ENCODE results near the gene GRIA3.
A peak's percentile ranks its signal among the peaks of the same experiment; 100 is the strongest.

Gene GRIA3

DNA sequence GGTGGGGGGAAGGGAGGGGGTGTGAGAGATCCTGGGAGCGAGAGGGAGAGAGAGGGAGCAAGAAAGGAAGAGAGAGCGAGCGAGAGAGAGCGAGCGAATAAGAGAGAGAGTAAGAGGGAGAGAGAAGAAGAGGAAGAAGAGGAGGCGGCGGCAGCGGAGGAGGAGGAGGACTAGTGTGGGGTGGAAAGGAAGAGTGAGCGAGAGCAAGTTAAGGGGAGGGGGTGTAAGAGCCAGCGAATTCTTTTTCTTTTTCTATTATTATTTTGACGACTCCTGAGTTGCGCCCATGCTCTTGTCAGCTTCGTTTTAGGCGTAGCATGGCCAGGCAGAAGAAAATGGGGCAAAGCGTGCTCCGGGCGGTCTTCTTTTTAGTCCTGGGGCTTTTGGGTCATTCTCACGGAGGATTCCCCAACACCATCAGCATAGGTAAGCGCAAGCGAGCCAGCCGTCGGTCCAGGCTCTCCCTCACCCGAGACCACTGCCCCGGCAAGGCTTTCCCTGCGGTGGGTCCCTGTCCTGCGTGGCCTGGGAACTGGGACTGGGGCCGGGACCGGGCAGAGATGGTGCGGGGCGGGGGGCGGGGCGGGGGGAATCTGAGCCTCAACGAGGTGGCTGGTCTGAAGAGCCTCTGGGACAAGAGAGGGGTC is at the start of gene GRIA3:
Gene GRIA3, plus strand, starts transcription at position 60 of the 647 bp plus-strand sequence. Its CDS starts 258 bp downstream, at position 318.
- no peaks in the 10 kb centered on the region for H3K36me3 ChIP-seq (ENCODE audit: insufficient read depth, low read depth, low read length)
- H3K4me1 ChIP-seq (ENCODE audit: insufficient read depth, low read length): peaks cover 3% of the 10 kb centered on the region; the same call in 1 of the 2 replicates
- H3K4me3 ChIP-seq (ENCODE audit: low read length): peak within 1 kb of the TSS; percentile 81
- peak within 1 kb of the TSS; percentile 63; the same call in 1 of the 2 replicates for H3K9ac ChIP-seq (ENCODE audit: low read depth, low read length)
- no peaks in the 10 kb centered on the region for H3K9me3 ChIP-seq (ENCODE audit: insufficient read depth, low read depth, low read length)
- peaks cover 19% of the 10 kb centered on the region for H3K27me3 ChIP-seq (ENCODE audit: insufficient read depth, low read length)
- no peak within 1 kb of the TSS for H3K27ac ChIP-seq (ENCODE audit: low read length)

GRCh38 chrX:123138473-123138872 is 45.6 kb upstream of the GRIA3 start:
- no peak overlapping the region for H3K9ac ChIP-seq (ENCODE audit: low read depth, low read length)
- H3K36me3 ChIP-seq (ENCODE audit: insufficient read depth, low read depth, low read length): no peaks in the 10 kb centered on the region
- H3K27ac ChIP-seq (ENCODE audit: low read length): no peak overlapping the region
- peaks cover 4% of the 10 kb centered on the region; the same call in 1 of the 2 replicates for H3K4me1 ChIP-seq (ENCODE audit: insufficient read depth, low read length)
- no peaks in the 10 kb centered on the region for H3K27me3 ChIP-seq (ENCODE audit: insufficient read depth, low read length)
- no peaks in the 10 kb centered on the region for H3K9me3 ChIP-seq (ENCODE audit: insufficient read depth, low read depth, low read length)
- no peak overlapping the region for H3K4me3 ChIP-seq (ENCODE audit: low read length)

DNA sequence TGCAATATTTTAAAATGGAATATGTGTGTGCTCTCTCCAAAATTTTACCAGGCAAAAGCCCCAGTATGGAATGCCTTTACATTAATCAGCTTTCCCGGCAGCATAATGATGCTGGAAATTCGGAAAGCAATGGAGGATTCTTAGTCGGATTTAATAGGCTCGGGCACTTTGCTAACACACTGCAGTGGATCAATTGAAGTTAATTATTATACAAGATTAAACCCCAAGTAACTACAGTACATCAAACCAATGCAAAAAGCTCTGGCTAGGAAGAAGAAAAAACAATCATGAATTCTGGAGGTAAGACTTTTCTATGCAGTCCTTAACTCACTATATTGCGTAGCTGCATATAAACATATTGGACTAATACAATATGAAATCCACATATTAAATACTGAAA is 43.6 kb upstream of the GRIA3 start:
- no peak overlapping the region for H3K9ac ChIP-seq (ENCODE audit: low read depth, low read length)
- H3K36me3 ChIP-seq (ENCODE audit: insufficient read depth, low read depth, low read length): no peaks in the 10 kb centered on the region
- H3K9me3 ChIP-seq (ENCODE audit: insufficient read depth, low read depth, low read length): no peaks in the 10 kb centered on the region
- peaks cover 4% of the 10 kb centered on the region; the same call in 1 of the 2 replicates for H3K4me1 ChIP-seq (ENCODE audit: insufficient read depth, low read length)
- no peaks in the 10 kb centered on the region for H3K27me3 ChIP-seq (ENCODE audit: insufficient read depth, low read length)
- no peak overlapping the region for H3K4me3 ChIP-seq (ENCODE audit: low read length)
- H3K27ac ChIP-seq (ENCODE audit: low read length): no peak overlapping the region

GRCh38 chrX:123140904-123141303 is 43.2 kb upstream of the GRIA3 start:
- H3K27me3 ChIP-seq (ENCODE audit: insufficient read depth, low read length): no peaks in the 10 kb centered on the region
- H3K4me3 ChIP-seq (ENCODE audit: low read length): no peak overlapping the region
- H3K36me3 ChIP-seq (ENCODE audit: insufficient read depth, low read depth, low read length): no peaks in the 10 kb centered on the region
- no peak overlapping the region for H3K9ac ChIP-seq (ENCODE audit: low read depth, low read length)
- H3K27ac ChIP-seq (ENCODE audit: low read length): no peak overlapping the region
- peaks cover 4% of the 10 kb centered on the region; the same call in 1 of the 2 replicates for H3K4me1 ChIP-seq (ENCODE audit: insufficient read depth, low read length)
- no peaks in the 10 kb centered on the region for H3K9me3 ChIP-seq (ENCODE audit: insufficient read depth, low read depth, low read length)

GRCh38 chrX:123153846-123154335 is 30.2 kb upstream of the GRIA3 start:
- no peak overlapping the region for H3K9ac ChIP-seq (ENCODE audit: low read depth, low read length)
- no peaks in the 10 kb centered on the region for H3K36me3 ChIP-seq (ENCODE audit: insufficient read depth, low read depth, low read length)
- no peaks in the 10 kb centered on the region for H3K27me3 ChIP-seq (ENCODE audit: insufficient read depth, low read length)
- no peaks in the 10 kb centered on the region for H3K9me3 ChIP-seq (ENCODE audit: insufficient read depth, low read depth, low read length)
- H3K4me3 ChIP-seq (ENCODE audit: low read length): no peak overlapping the region
- H3K27ac ChIP-seq (ENCODE audit: low read length): no peak overlapping the region
- no peaks in the 10 kb centered on the region; the same call in 1 of the 2 replicates for H3K4me1 ChIP-seq (ENCODE audit: insufficient read depth, low read length)

DNA sequence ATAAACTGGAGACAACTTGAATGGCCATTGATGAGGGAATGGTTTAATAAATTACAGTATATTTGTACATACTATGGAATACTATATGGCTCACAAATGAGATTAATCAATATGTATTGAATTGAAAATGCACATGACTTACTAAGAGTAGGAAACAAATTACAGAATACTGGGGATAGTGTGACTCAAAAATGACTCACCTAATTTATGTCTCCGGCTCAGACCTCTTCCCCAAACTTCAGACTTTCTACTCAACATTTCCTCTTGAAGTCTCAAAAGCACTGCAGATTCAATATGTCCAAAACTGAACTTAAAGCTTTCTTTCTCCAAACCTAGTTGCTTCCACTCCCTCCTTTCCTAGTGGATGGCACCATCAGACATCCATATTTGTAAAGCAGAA is 28.8 kb upstream of the GRIA3 start:
- no peaks in the 10 kb centered on the region for H3K27me3 ChIP-seq (ENCODE audit: insufficient read depth, low read length)
- H3K27ac ChIP-seq (ENCODE audit: low read length): no peak overlapping the region
- H3K4me1 ChIP-seq (ENCODE audit: insufficient read depth, low read length): no peaks in the 10 kb centered on the region; the same call in 1 of the 2 replicates
- no peak overlapping the region for H3K4me3 ChIP-seq (ENCODE audit: low read length)
- no peaks in the 10 kb centered on the region for H3K36me3 ChIP-seq (ENCODE audit: insufficient read depth, low read depth, low read length)
- H3K9ac ChIP-seq (ENCODE audit: low read depth, low read length): no peak overlapping the region
- no peaks in the 10 kb centered on the region for H3K9me3 ChIP-seq (ENCODE audit: insufficient read depth, low read depth, low read length)

DNA sequence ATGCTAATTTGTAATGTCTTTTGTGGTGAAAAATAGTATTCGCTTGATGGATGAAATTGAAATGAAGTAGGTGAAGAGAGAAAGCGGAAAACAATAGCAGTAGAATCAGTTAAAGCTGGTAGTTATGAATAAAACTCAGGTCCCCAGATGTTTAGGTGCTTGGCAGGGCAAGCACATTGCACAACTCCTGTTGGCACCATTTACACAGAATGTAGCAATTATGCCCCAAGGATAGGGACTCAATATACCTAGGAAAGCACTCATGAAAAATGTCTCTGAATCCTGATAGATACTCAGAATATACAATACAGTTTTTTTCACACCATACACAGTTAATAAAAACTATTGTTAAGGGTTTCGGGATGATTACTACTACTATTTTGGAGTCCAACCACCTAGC is 26.5 kb upstream of the GRIA3 start:
- Histone ChIP-seq H3K36me3 (ENCODE audit: insufficient read depth, low read depth, low read length) (no peaks in the 10 kb centered on the region), H3K27ac (ENCODE audit: low read length) (no peak overlapping the region), H3K9ac (ENCODE audit: low read depth, low read length) (no peak overlapping the region), H3K9me3 (ENCODE audit: insufficient read depth, low read depth, low read length) (no peaks in the 10 kb centered on the region), H3K4me3 (ENCODE audit: low read length) (no peak overlapping the region), H3K27me3 (ENCODE audit: insufficient read depth, low read length) (no peaks in the 10 kb centered on the region), H3K4me1 (ENCODE audit: insufficient read depth, low read length) (no peaks in the 10 kb centered on the region; the same call in 1 of the 2 replicates)

GRCh38 chrX:123159403-123159802 is 24.7 kb upstream of the GRIA3 start:
- H3K4me1 ChIP-seq (ENCODE audit: insufficient read depth, low read length): no peaks in the 10 kb centered on the region; the same call in 1 of the 2 replicates

GRCh38 chrX:123167621-123168020 is 16.5 kb upstream of the GRIA3 start:
- H3K9ac ChIP-seq (ENCODE audit: low read depth, low read length): no peak overlapping the region
- H3K36me3 ChIP-seq (ENCODE audit: insufficient read depth, low read depth, low read length): no peaks in the 10 kb centered on the region
- no peaks in the 10 kb centered on the region for H3K27me3 ChIP-seq (ENCODE audit: insufficient read depth, low read length)
- H3K27ac ChIP-seq (ENCODE audit: low read length): no peak overlapping the region
- H3K4me3 ChIP-seq (ENCODE audit: low read length): no peak overlapping the region
- H3K4me1 ChIP-seq (ENCODE audit: insufficient read depth, low read length): no peaks in the 10 kb centered on the region
- H3K9me3 ChIP-seq (ENCODE audit: insufficient read depth, low read depth, low read length): no peaks in the 10 kb centered on the region

More at GRCh38 chrX:123159403-123159802, 24.7 kb upstream of the GRIA3 start:
- H3K36me3 ChIP-seq (ENCODE audit: insufficient read depth, low read depth, low read length): no peaks in the 10 kb centered on the region
- H3K9ac ChIP-seq (ENCODE audit: low read depth, low read length): no peak overlapping the region
- no peaks in the 10 kb centered on the region for H3K9me3 ChIP-seq (ENCODE audit: insufficient read depth, low read depth, low read length)
- H3K27me3 ChIP-seq (ENCODE audit: insufficient read depth, low read length): no peaks in the 10 kb centered on the region
- H3K4me3 ChIP-seq (ENCODE audit: low read length): no peak overlapping the region
- H3K27ac ChIP-seq (ENCODE audit: low read length): no peak overlapping the region

- H3K27ac ChIP-seq (ENCODE audit: low read length): no peak overlapping the region
- H3K27me3 ChIP-seq (ENCODE audit: insufficient read depth, low read length): no peaks in the 10 kb centered on the region
- no peaks in the 10 kb centered on the region for H3K4me1 ChIP-seq (ENCODE audit: insufficient read depth, low read length)
- H3K9me3 ChIP-seq (ENCODE audit: insufficient read depth, low read depth, low read length): no peaks in the 10 kb centered on the region
- no peaks in the 10 kb centered on the region for H3K36me3 ChIP-seq (ENCODE audit: insufficient read depth, low read depth, low read length)
- H3K4me3 ChIP-seq (ENCODE audit: low read length): no peak overlapping the region
- no peak overlapping the region for H3K9ac ChIP-seq (ENCODE audit: low read depth, low read length)
These were observed 14.7 kb upstream of the GRIA3 start for GRCh38 chrX:123169247-123169901.

DNA sequence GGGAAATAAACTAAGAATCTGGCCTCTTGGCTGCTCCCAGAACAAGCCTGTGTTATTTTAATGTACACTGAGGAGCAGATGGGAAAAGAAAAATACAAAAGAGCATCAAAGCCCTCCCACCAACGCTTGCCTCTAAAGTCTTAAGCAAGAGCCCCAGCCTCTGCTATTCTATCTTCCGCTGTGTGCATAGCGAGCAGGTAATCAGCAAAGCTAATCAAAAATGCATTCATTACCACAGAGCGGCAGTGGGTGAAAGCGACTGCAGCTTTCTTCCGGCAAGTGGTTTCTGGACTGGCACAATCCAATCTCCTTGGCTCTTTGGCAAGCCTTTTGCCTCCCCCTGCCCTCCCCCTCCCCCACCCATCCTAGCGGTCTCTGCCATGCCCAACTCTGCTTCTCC is 13.5 kb upstream of the GRIA3 start:
- no peaks in the 10 kb centered on the region for H3K27me3 ChIP-seq (ENCODE audit: insufficient read depth, low read length)
- H3K27ac ChIP-seq (ENCODE audit: low read length): no peak overlapping the region
- H3K4me3 ChIP-seq (ENCODE audit: low read length): no peak overlapping the region
- no peaks in the 10 kb centered on the region for H3K36me3 ChIP-seq (ENCODE audit: insufficient read depth, low read depth, low read length)
- H3K9ac ChIP-seq (ENCODE audit: low read depth, low read length): no peak overlapping the region
- H3K4me1 ChIP-seq (ENCODE audit: insufficient read depth, low read length): peaks cover 1% of the 10 kb centered on the region; the same call in 1 of the 2 replicates
- H3K9me3 ChIP-seq (ENCODE audit: insufficient read depth, low read depth, low read length): no peaks in the 10 kb centered on the region

DNA sequence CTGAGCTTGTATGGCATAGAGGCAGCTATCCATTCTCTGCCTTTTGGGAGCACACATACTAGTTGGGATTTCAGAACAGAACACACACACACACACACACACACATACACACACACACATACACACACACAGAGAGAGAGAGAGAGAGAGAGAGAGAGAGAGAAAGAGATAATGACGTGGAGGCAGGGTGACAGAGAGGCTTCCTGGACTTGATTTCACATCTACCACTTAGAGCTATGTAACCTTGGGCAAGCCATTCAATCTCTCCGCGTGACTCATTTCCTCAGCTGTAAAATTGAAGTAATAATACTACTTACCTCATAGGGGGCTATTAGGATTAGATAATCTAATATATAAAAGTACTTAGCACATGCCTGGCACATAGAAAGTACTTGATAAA is 12.3 kb upstream of the GRIA3 start:
- Histone ChIP-seq H3K27ac (ENCODE audit: low read length) (no peak overlapping the region), H3K9me3 (ENCODE audit: insufficient read depth, low read depth, low read length) (no peaks in the 10 kb centered on the region), H3K27me3 (ENCODE audit: insufficient read depth, low read length) (no peaks in the 10 kb centered on the region)

More for the DNA sequence above, 12.3 kb upstream of the GRIA3 start:
- Histone ChIP-seq H3K4me1 (ENCODE audit: insufficient read depth, low read length) (peaks cover 4% of the 10 kb centered on the region; the same call in 1 of the 2 replicates), H3K9ac (ENCODE audit: low read depth, low read length) (no peak overlapping the region), H3K36me3 (ENCODE audit: insufficient read depth, low read depth, low read length) (no peaks in the 10 kb centered on the region), H3K4me3 (ENCODE audit: low read length) (no peak overlapping the region)

Data from iPS-20b (cell line).